ENCODE measurements around the gene CEACAM7.
"Not testable (repeated sequence)": the region's sequence is repeated elsewhere in the genome, so short reads cannot be mapped to it uniquely, and the experiment has no call there.

CEACAM7 gene

GRCh38 chr19:41656756-41657155, 31.3 kb downstream of the CEACAM7 start:
- DNase-seq (ENCODE audit: low read depth): not testable (repeated sequence)

GRCh38 chr19:41652250-41652649, 35.8 kb downstream of the CEACAM7 start:
- no peak for DNase-seq (ENCODE audit: low read depth)

GRCh38 chr19:41649827-41650226, 38.2 kb downstream of the CEACAM7 start:
- DNase-seq (ENCODE audit: low read depth): no peak

- no peak for DNase-seq (ENCODE audit: low read depth)
Measured at GRCh38 chr19:41646589-41647204, 41.4 kb downstream of the CEACAM7 start.

GRCh38 chr19:41641879-41642485, 46.1 kb downstream of the CEACAM7 start:
- peak; percentile 17 for DNase-seq (ENCODE audit: low read depth)

- DNase-seq (ENCODE audit: low read depth): no peak
Measured at GRCh38 chr19:41638641-41639081, 49.4 kb downstream of the CEACAM7 start.

- no peak for DNase-seq (ENCODE audit: low read depth)
Measured at GRCh38 chr19:41637484-41637883, 50.6 kb downstream of the CEACAM7 start.

GRCh38 chr19:41627966-41628675, 59.9 kb downstream of the CEACAM7 start:
- no peak for DNase-seq (ENCODE audit: low read depth)

GRCh38 chr19:41626877-41627276, 61.2 kb downstream of the CEACAM7 start, which contains the start of gene CEACAM4:
Gene CEACAM4, minus strand, starts transcription at chr19:41627074. Its CDS starts 111 bp downstream, at chr19:41626963.
- DNase-seq (ENCODE audit: low read depth): no peak

GRCh38 chr19:41626278-41626677, 61.8 kb downstream of the CEACAM7 start:
- DNase-seq (ENCODE audit: low read depth): no peak

- DNase-seq (ENCODE audit: low read depth): no peak
Measured at GRCh38 chr19:41624937-41625336, 63.1 kb downstream of the CEACAM7 start.

- no peak for DNase-seq (ENCODE audit: low read depth)
Measured at GRCh38 chr19:41624515-41624914, 63.6 kb downstream of the CEACAM7 start.

GRCh38 chr19:41623360-41623759, 64.7 kb downstream of the CEACAM7 start:
- DNase-seq (ENCODE audit: low read depth): no peak

Measured in GM04504 (cell line).